MM.1S (cell line): ENCODE results near the gene CENPU.

Source experiments
- EZH2 ChIP-seq: fragments of 300-600 bp; sonication (generic); optimal IDR thresholded peaks from 2 replicates; pipeline ENCODE3; 2017; ENCODE audit warnings: low read depth, mild to moderate bottlenecking, antibody characterized with exemption, low read length, mixed read lengths
- EZH2phosphoT487 ChIP-seq: fragments of 300-600 bp; sonication (generic); IDR thresholded peaks from 2 replicates; pipeline ENCODE4 v1.6.1; 2018; ENCODE audit warnings: antibody characterized with exemption, low read length
- TF ChIP-seq, protein P1 (sequence below): fragments of 300-600 bp; sonication (generic); IDR thresholded peaks from 2 replicates; pipeline ENCODE4 v1.5.1; 2016; ENCODE audit warnings: antibody characterized with exemption, low read length, mixed read lengths

DNA sequence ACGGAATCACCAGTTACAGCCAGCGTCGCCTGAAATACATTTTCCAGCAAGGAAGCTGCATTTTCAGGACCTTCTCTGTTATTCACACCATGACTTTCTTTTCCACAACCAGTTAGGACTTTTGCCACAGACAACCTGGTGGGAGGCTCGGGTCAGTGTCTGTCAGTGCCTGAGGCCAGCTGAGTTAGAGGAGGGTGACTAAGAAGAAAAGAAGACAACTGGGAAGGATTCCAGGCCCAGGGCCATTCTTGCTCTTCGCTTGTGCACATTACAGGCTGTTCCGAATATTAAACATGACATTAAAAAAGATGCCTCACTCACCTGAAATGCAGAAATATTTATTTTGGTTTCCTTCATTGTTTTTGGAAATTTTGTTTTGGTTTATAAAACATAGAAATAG lies 21.4 kb upstream of the CENPU start:
- TF ChIP-seq, protein P1, sequence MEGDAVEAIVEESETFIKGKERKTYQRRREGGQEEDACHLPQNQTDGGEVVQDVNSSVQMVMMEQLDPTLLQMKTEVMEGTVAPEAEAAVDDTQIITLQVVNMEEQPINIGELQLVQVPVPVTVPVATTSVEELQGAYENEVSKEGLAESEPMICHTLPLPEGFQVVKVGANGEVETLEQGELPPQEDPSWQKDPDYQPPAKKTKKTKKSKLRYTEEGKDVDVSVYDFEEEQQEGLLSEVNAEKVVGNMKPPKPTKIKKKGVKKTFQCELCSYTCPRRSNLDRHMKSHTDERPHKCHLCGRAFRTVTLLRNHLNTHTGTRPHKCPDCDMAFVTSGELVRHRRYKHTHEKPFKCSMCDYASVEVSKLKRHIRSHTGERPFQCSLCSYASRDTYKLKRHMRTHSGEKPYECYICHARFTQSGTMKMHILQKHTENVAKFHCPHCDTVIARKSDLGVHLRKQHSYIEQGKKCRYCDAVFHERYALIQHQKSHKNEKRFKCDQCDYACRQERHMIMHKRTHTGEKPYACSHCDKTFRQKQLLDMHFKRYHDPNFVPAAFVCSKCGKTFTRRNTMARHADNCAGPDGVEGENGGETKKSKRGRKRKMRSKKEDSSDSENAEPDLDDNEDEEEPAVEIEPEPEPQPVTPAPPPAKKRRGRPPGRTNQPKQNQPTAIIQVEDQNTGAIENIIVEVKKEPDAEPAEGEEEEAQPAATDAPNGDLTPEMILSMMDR, result no peak
- no peak for TF ChIP-seq EZH2
- no peak for TF ChIP-seq EZH2phosphoT487
